Thyroid gland (tissue), 4 donors: ENCODE measurements around the gene PREPL.

ENCODE experiments used
- CTCF ChIP-seq, 6 experiments: fragments of 200-600 bp in 3 of 6; fragments of 450-650 bp in 3 of 6; sonication (generic) in 3 of 6; IDR thresholded peaks; one replicate each; pipeline ENCODE4 v1.5.1; 2016 to 2019; ENCODE audit warnings: antibody characterized with exemption in 6 of 6, mild to moderate bottlenecking in 2 of 6, inconsistent platforms in 1 of 6, moderate library complexity in 1 of 6
- POLR2A ChIP-seq, 2 donors: fragments of 450-650 bp; IDR thresholded peaks; one replicate each; pipeline ENCODE4 v1.6.1; 2017; ENCODE audit warnings: antibody characterized with exemption in 2 of 2, mild to moderate bottlenecking in 2 of 2, moderate library complexity in 1 of 2

- no peak for TF ChIP-seq CTCF (IDR thresholded peaks at IDR 0.05)
- no peak for TF ChIP-seq POLR2A (IDR thresholded peaks at IDR 0.05)
These were observed 10.2 kb downstream of the PREPL start for GRCh38 chr2:44351088-44351487.
